HL-60 (cell line): ENCODE results near the gene TRAPPC1.
A peak's percentile ranks its signal among the peaks of the same experiment; 100 is the strongest.

Source experiments
- DNase-seq, 2 experiments: peaks; one replicate each; pipeline ENCODE4 v3.0.0-alpha.2; 2010 to 2020; ENCODE audit warnings: low read depth in 1 of 2, low spot score in 1 of 2
- H3K27ac ChIP-seq: fragments of 250-450 bp; sonication (Bioruptor Pico); replicated peaks from 2 replicates; pipeline ENCODE4 v1.5.1; 2020; ENCODE audit warnings: mild to moderate bottlenecking, moderate library complexity
- H3K27me3 ChIP-seq: fragments of 250-450 bp; sonication (Bioruptor Pico); 2 replicates; pipeline ENCODE4 v1.5.1; 2021; ENCODE audit warnings: mild to moderate bottlenecking, moderate library complexity; ENCODE audit not compliant: insufficient read depth, poor library complexity, severe bottlenecking
- H3K4me3 ChIP-seq: replicated peaks from 2 replicates; pipeline ENCODE4 v1.5.1; 2011; ENCODE audit warnings: mild to moderate bottlenecking, control low read depth, low read length; ENCODE audit not compliant: insufficient read depth
- GABPA ChIP-seq: IDR thresholded peaks from 2 replicates; pipeline ENCODE4 v1.6.1; 2012; ENCODE audit warnings: low read depth
- POLR2AphosphoS5 ChIP-seq: IDR thresholded peaks from 2 replicates; pipeline ENCODE4 v1.6.1; 2012; ENCODE audit warnings: low read depth
- SPI1 ChIP-seq: IDR thresholded peaks from 2 replicates; pipeline ENCODE4 v1.6.1; 2012; ENCODE audit warnings: low read depth, mild to moderate bottlenecking, borderline replicate concordance
- TF ChIP-seq, protein P1 (sequence below): IDR thresholded peaks from 2 replicates; pipeline ENCODE4 v1.6.1; 2012; ENCODE audit warnings: low read depth; ENCODE audit not compliant: insufficient replicate concordance
- TF ChIP-seq, protein P2 (sequence below): IDR thresholded peaks from one replicate; pipeline ENCODE4 v1.5.1; 2011; ENCODE audit warnings: low read length, control low read depth, inconsistent platforms; ENCODE audit not compliant: insufficient read depth

The TRAPPC1 gene

GRCh38 chr17:7927596-7927995, 4.2 kb downstream of the TRAPPC1 start:
- H3K4me3 ChIP-seq = no peak overlapping the region
- DNase-seq = no peak
- H3K27me3 ChIP-seq = no peaks in the 10 kb centered on the region
- no peak overlapping the region for H3K27ac ChIP-seq
- TF ChIP-seq SPI1 (0 out of 2 replicates have a peak, but pooled peaks have one; percentile 49), GABPA (no peak)
- TF ChIP-seq, protein P1, sequence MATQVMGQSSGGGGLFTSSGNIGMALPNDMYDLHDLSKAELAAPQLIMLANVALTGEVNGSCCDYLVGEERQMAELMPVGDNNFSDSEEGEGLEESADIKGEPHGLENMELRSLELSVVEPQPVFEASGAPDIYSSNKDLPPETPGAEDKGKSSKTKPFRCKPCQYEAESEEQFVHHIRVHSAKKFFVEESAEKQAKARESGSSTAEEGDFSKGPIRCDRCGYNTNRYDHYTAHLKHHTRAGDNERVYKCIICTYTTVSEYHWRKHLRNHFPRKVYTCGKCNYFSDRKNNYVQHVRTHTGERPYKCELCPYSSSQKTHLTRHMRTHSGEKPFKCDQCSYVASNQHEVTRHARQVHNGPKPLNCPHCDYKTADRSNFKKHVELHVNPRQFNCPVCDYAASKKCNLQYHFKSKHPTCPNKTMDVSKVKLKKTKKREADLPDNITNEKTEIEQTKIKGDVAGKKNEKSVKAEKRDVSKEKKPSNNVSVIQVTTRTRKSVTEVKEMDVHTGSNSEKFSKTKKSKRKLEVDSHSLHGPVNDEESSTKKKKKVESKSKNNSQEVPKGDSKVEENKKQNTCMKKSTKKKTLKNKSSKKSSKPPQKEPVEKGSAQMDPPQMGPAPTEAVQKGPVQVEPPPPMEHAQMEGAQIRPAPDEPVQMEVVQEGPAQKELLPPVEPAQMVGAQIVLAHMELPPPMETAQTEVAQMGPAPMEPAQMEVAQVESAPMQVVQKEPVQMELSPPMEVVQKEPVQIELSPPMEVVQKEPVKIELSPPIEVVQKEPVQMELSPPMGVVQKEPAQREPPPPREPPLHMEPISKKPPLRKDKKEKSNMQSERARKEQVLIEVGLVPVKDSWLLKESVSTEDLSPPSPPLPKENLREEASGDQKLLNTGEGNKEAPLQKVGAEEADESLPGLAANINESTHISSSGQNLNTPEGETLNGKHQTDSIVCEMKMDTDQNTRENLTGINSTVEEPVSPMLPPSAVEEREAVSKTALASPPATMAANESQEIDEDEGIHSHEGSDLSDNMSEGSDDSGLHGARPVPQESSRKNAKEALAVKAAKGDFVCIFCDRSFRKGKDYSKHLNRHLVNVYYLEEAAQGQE = no peak
- TF ChIP-seq, protein P2, sequence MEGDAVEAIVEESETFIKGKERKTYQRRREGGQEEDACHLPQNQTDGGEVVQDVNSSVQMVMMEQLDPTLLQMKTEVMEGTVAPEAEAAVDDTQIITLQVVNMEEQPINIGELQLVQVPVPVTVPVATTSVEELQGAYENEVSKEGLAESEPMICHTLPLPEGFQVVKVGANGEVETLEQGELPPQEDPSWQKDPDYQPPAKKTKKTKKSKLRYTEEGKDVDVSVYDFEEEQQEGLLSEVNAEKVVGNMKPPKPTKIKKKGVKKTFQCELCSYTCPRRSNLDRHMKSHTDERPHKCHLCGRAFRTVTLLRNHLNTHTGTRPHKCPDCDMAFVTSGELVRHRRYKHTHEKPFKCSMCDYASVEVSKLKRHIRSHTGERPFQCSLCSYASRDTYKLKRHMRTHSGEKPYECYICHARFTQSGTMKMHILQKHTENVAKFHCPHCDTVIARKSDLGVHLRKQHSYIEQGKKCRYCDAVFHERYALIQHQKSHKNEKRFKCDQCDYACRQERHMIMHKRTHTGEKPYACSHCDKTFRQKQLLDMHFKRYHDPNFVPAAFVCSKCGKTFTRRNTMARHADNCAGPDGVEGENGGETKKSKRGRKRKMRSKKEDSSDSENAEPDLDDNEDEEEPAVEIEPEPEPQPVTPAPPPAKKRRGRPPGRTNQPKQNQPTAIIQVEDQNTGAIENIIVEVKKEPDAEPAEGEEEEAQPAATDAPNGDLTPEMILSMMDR = no peak

- no peak for DNase-seq
- TF ChIP-seq, protein P1 = no peak
- TF ChIP-seq, protein P2 = no peak
- TF ChIP-seq POLR2AphosphoS5 = no peak
- TF ChIP-seq SPI1 = no peak
- no peak for TF ChIP-seq GABPA
- Histone ChIP-seq H3K27ac (no peak overlapping the region), H3K27me3 (no peaks in the 10 kb centered on the region), H3K4me3 (no peak overlapping the region)
These were observed 8.7 kb downstream of the TRAPPC1 start for GRCh38 chr17:7922845-7923628.

DNA sequence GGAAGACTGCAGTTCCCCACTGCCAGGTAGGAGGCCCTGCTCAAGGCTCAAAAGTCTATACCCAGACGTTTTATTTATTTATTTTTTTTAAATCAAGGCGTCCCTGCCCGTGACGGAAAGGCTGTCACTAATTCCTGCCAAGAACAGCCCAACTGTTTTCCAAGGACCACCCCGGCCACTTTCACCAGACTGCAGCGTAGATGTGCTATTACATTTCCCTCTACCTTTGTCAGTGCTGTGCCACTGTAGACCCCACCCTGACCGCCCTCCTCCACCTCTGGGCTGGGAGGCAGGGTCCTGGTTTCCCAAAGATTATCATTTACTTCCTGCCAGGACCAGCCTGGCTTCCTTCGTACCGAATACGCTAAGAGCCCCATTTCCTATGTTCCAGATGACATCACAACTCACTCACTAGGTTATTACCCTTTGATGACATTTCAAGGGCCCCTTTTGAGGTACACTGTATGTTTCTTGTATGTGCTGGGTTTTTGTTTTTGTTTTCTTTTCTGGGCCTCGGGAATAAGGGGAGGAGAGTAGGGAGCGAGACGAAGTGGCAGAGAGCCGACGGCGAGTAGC, 9.4 kb downstream of the TRAPPC1 start:
- Histone ChIP-seq H3K27me3 (no peaks in the 10 kb centered on the region), H3K27ac (no peak overlapping the region), H3K4me3 (no peak overlapping the region)
- no peak for DNase-seq
- TF ChIP-seq, protein P2 = no peak
- no peak for TF ChIP-seq POLR2AphosphoS5

DNA sequence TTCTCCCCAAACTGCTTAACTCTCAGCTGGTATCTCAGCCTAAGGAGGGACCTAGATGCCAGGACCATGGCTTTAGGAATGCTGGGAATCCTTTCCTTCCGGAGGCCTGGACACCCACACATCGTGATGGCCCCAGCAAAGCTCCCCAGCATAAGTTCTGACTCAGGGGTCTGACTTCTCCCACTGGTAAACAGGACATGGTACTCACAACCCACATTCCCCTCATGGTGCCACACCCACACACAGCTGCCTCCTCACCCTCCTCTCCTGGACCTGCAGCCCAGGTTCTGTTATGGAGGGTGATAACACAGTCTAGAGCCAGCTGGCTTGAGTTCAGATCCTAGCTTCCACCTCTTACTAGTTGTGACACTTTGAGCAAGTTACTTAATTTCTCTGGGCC, 14.9 kb downstream of the TRAPPC1 start:
- Histone ChIP-seq H3K27ac (no peak overlapping the region), H3K27me3 (no peaks in the 10 kb centered on the region), H3K4me3 (no peak overlapping the region)
- TF ChIP-seq POLR2AphosphoS5 (no peak), SPI1 (no peak), GABPA (no peak)
- TF ChIP-seq, protein P2 = no peak
- TF ChIP-seq, protein P1 = no peak
- DNase-seq = no peak
